HG02973 (cell line): ENCODE measurements around the gene E2F2.

Experiments
- ATAC-seq: cut with Tn5 transposase; IDR thresholded peaks from one replicate; pipeline ENCODE4 v1.9.1; 2021; ENCODE audit warnings: moderate library complexity; ENCODE audit not compliant: unreplicated experiment

Gene E2F2

GRCh38 chr1:23530747-23531561, at the start of gene E2F2:
Gene E2F2 (minus strand): TSS chr1:23531233. CDS start chr1:23530793, 440 bp downstream.
- ATAC-seq: peak; percentile 40

GRCh38 chr1:23578997-23579363, 47.9 kb upstream of the E2F2 start:
- no peak for ATAC-seq

GRCh38 chr1:23578311-23578996, 47.4 kb upstream of the E2F2 start:
- no peak for ATAC-seq

- ATAC-seq: peak; percentile 68
Observed at GRCh38 chr1:23577056-23578004, 46.3 kb upstream of the E2F2 start.

- no peak for ATAC-seq
Observed at GRCh38 chr1:23576338-23577055, 45.5 kb upstream of the E2F2 start.

- no peak for ATAC-seq
Observed at GRCh38 chr1:23575226-23575810, 44.3 kb upstream of the E2F2 start.

GRCh38 chr1:23574265-23574754, 43.3 kb upstream of the E2F2 start:
- ATAC-seq: peak; percentile 45

- no peak for ATAC-seq
Observed at GRCh38 chr1:23573574-23574182, 42.6 kb upstream of the E2F2 start.

- no peak for ATAC-seq
Observed at GRCh38 chr1:23571465-23571864, 40.4 kb upstream of the E2F2 start.

GRCh38 chr1:23570001-23570691, 39.1 kb upstream of the E2F2 start:
- no peak for ATAC-seq

GRCh38 chr1:23568608-23569383, 37.8 kb upstream of the E2F2 start:
- no peak for ATAC-seq

- ATAC-seq: no peak
Observed at GRCh38 chr1:23567996-23568607, 37.1 kb upstream of the E2F2 start.

GRCh38 chr1:23567629-23567995, 36.6 kb upstream of the E2F2 start:
- no peak for ATAC-seq

- no peak for ATAC-seq
Observed at GRCh38 chr1:23566304-23566703, 35.3 kb upstream of the E2F2 start.

- no peak for ATAC-seq
Observed at GRCh38 chr1:23565776-23566175, 34.7 kb upstream of the E2F2 start.

GRCh38 chr1:23564529-23565122, 33.6 kb upstream of the E2F2 start:
- ATAC-seq: no peak

GRCh38 chr1:23563755-23564374, 32.8 kb upstream of the E2F2 start:
- ATAC-seq: no peak
